ENCODE measurements around the gene OR2C3. TPM values are rescaled to one million over a fixed set of nuclear protein-coding genes. Genes with fewer than 3 reads are reported as not detected.
A peak's percentile ranks its signal among the peaks of the same experiment; 100 is the strongest.
"Not testable (repeated sequence)": the region's sequence is repeated elsewhere in the genome, so short reads cannot be mapped to it uniquely, and the experiment has no call there.

OR2C3 gene
- total RNA-seq = not detected

- no peak for ATAC-seq
These were observed at the start of gene OR2C3 for GRCh38 chr1:247536340-247536739. Gene OR2C3, minus strand, starts transcription at chr1:247536440. Its CDS starts 3,929 bp downstream, at chr1:247532511.

- no peak for ATAC-seq
These were observed 42.8 kb upstream of the OR2C3 start for GRCh38 chr1:247578946-247579460.

DNA sequence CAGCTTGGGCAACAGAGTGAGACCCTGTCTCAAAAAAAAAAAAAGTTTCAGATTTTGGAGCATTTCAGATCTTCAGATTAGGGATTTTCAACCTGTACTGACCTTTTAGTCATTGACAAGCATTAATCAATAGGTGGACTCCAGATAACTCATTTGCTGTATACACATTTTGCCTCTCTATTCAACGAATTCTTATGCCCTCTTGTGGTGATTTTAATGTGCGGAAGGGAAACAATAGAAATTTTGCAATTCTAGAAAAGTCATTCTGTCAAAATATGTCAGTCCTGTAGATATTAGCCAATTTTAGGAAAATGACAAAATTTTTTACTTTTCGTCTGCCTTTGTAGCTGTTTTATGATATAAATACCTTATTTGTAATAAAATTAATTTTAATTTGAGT is 40.3 kb upstream of the OR2C3 start:
- ATAC-seq = no peak

DNA sequence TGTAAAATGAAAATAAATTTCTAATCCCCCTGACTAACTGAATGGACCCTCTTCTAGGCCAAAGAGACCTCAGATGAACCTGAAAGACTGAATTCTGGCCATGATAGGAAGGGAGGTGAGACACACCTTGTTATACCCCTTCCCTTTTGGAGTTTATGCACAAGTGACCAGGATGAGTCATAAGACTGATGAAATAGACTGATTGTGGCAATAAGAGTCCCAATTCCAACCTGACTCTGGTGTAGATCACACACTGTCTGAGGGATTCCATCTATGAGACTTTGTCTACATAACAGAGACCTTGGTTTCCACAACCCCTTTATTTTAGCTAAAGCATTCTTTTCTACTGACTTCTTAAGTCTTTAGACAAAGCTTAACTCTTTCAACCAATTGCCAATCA is 38.4 kb upstream of the OR2C3 start:
- no peak for ATAC-seq

GRCh38 chr1:247574236-247574635 is 38.0 kb upstream of the OR2C3 start:
- no peak for ATAC-seq

GRCh38 chr1:247562198-247562597 is 26.0 kb upstream of the OR2C3 start:
- ATAC-seq = no peak

GRCh38 chr1:247561711-247562110 is 25.5 kb upstream of the OR2C3 start:
- no peak for ATAC-seq

DNA sequence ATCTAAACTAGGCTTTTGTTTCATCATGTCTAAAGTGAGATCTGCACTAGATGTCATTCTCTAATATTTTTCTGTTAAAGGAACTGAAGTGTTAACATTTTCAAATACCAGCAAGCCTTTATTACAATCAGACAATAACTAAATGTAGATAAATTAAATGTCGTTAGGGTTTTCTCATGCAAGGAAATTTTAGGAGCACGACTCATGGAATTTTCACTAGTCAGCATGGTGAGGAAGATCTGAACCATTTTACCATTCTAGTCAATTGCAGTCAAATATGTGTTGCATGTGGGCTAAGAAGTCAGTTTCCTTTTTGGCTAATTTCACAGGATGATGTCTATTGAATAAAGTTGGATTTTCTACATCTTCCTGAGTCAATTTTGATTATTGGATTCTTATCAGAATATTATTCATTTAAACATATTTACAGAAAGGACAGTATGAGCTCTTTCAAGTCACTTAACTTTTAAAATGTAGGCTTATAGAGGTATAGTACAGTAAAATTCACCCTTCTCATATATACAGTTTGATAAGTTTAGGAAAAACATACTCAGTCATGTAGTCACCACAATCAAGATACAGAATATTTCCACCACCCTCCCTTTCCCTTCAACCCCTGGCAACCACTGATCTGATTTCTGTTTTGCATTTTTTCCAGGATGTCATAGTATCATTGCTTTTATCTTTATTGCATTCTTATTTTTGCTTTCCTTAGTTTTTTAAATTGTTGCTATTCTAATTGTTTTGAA is 21.9 kb upstream of the OR2C3 start:
- ATAC-seq = no peak

GRCh38 chr1:247552231-247552630 is 16.0 kb upstream of the OR2C3 start:
- no peak for ATAC-seq

DNA sequence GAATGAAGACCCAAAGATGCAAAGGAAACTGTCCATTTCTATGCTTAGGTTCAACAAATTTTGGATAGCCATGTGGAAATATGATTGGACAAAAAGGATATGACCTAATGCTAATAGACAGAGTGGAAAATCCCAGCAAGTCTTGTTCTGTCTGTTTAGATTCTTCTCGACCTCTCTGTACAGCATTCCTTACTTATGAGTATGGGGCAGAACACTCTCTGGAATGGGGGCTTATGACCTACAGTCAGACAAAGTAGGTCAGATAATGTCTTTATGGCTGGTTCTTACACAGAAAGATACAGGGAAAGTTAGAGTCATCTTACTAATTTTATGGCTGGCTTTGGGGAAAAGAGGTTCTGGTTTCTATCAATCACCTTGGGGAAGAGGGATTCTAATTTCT is 15.5 kb upstream of the OR2C3 start:
- no peak for ATAC-seq

- ATAC-seq = no peak
These were observed 12.5 kb upstream of the OR2C3 start, which contains the start of gene GCSAML for GRCh38 chr1:247548769-247549182. Gene GCSAML, plus strand, starts transcription at chr1:247549134. Its CDS starts 58 bp downstream, at chr1:247549192.

- no peak for ATAC-seq
These were observed 11.9 kb upstream of the OR2C3 start for GRCh38 chr1:247548092-247548491.

- ATAC-seq = no peak
These were observed 6.6 kb upstream of the OR2C3 start for GRCh38 chr1:247542811-247543210.

DNA sequence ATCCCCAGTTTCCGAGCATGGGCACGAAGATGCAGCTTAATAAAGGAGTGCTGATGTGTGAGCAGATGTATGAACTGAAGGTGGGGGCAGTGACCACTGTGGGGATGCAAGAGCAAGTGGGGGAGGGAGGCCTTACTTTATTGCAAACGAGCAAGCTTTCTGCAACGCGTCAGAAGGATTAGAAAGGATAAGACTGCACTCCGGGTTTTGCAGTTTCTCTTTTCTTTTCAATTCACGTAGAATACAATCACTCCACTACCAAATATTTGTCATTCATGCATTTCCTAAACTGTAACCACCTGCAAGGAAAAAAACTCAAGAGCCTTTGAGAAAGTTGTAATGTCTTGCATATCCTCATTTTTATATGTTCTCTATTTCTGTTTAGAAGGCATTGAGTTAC is 4.3 kb upstream of the OR2C3 start:
- ATAC-seq = no peak

GRCh38 chr1:247539215-247539614 is 3.0 kb upstream of the OR2C3 start:
- ATAC-seq = no peak

DNA sequence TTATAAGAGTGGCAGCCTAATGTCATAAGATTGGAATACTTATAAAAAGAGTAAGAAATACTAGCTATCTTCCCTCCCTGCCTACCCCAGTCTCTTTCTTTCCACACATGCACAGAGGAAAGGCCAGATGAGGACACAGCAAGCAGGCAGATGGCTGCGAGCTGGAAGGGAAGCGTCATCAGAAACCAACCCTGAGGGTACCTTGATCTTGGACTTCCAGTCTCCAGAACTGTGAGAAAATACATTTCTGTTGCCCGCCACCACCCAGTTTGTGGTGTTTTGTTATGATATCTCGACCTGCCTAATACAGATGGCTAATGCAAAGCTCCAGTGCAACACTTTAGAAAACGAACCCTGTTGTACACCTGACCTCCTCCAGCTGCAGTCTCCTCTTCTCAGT is 2.3 kb upstream of the OR2C3 start:
- ATAC-seq = no peak

GRCh38 chr1:247535402-247535801 is 838 bp downstream of the OR2C3 start:
- no peak for ATAC-seq

GRCh38 chr1:247531937-247532336 is 4.3 kb downstream of the OR2C3 start:
- ATAC-seq = no peak

GRCh38 chr1:247530785-247531184 is 5.5 kb downstream of the OR2C3 start:
- peak; percentile 22 for ATAC-seq

GRCh38 chr1:247529771-247530355 is 6.4 kb downstream of the OR2C3 start:
- no peak for ATAC-seq

DNA sequence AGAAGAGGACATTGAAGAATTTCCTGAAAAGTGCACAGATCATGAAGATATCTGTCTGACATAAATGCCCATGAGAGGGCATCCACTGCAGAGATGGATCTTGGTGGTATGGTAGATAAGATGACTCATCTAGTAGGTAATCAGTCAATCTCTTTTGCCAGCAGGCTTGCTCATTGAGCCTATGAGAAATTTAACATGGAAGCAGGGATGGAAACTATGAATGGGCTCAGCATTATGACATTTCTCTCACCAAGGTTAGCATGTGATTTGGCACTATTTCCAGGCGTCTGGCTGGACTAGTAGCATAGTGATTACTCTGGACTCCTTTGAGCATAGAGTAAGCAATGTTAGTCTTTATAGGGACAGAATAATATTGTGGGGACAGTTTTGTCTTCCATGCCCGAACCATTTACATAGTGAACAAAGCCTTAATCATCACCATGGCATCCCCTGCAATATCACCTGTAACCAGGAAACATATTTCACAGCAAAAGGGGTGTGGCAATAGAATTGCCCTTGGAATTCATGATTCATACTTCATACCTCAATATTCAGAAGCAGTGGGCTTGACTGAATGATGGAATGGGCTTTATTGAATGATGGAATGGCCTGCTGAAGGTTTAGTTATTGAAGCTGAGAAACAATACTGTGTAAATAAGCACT is 7.3 kb downstream of the OR2C3 start:
- ATAC-seq = no peak

GRCh38 chr1:247521886-247522285 is 14.4 kb downstream of the OR2C3 start:
- not testable (repeated sequence) for ATAC-seq

DNA sequence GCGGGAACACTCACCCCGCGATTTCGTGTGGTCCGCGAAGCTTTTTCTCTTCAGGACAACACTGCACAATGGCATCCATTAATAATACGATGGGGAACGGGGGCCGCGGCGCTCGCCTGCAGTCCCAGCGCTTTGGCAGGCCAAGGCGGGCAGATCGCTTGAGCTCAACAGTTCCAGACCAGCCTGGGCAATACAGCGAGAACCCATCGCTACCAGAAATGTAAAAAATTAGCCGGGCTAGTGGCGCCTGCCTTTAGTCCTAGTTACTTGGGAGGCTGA is 17.7 kb downstream of the OR2C3 start:
- no peak for ATAC-seq

All from esophagus mucosa (tissue), 1 donor.